ENCODE results near the gene TPK1.

Gene TPK1

GRCh38 chr7:144835155-144835611, 670 bp downstream of the TPK1 start (continued):
- TF ChIP-seq ZNF335 (tag by site-specific recombination; conservative IDR thresholded peaks at IDR 0.05), result peak; percentile 31
- TF ChIP-seq ZBTB6 (tag by site-specific recombination; IDR thresholded peaks at IDR 0.05), result peak; percentile 87
- peak; percentile 24; the same call in 1 of the 2 replicates for TF ChIP-seq ZNF692 (tag by site-specific recombination; IDR thresholded peaks at IDR 0.05)

GRCh38 chr7:144834641-144835144, 1.2 kb downstream of the TPK1 start:
- no peaks in the 10 kb centered on the region for H3K9me3 ChIP-seq (ENCODE audit: control insufficient read depth, insufficient read depth, low read depth, low read length)
- H3K4me3 ChIP-seq (ENCODE audit: low read depth, low read length), result peak overlapping the region; percentile 71
- CTCF ChIA-PET, result interaction anchor here (0.8 kb wide), 1 partner anchor 95 kb away, joined by 3 read pairs; no protein-coding TSS in a partner anchor
- no peak for TF ChIP-seq ZNF530 (tag by site-specific recombination; IDR thresholded peaks at IDR 0.05; ENCODE audit: low read depth)
- 0 out of 2 replicates have a peak, but pooled peaks have one; percentile 93 for TF ChIP-seq ZNF335 (tag by site-specific recombination; conservative IDR thresholded peaks at IDR 0.05)
- POLR2A ChIA-PET, result interaction anchor here (1.5 to 2.0 kb wide), 3 partner anchors 8 to 12 kb away, joined by 4 to 27 read pairs (median 13); no protein-coding TSS in a partner anchor
- H3K4me1 ChIP-seq (ENCODE audit: control insufficient read depth, insufficient read depth, low read length), result no peaks in the 10 kb centered on the region
- H3K36me3 ChIP-seq (ENCODE audit: control insufficient read depth in 2 of 2, insufficient read depth in 1 of 2, low read length in 2 of 2), result no peaks in the 10 kb centered on the region
- H3K27ac ChIP-seq (ENCODE audit: extremely low read depth, low read depth, low read length), result no peak overlapping the region

- Histone ChIP-seq H3K27ac (ENCODE audit: extremely low read depth, low read depth, low read length) (no peak overlapping the region), H3K4me1 (ENCODE audit: control insufficient read depth, insufficient read depth, low read length) (no peaks in the 10 kb centered on the region), H3K4me3 (ENCODE audit: low read depth, low read length) (no peak overlapping the region), H3K9me3 (ENCODE audit: control insufficient read depth, insufficient read depth, low read depth, low read length) (no peaks in the 10 kb centered on the region), H3K36me3 (ENCODE audit: control insufficient read depth in 2 of 2, insufficient read depth in 1 of 2, low read length in 2 of 2) (no peaks in the 10 kb centered on the region)
- ChIA-PET CTCF (interaction anchor here (0.6 kb wide), 1 partner anchor 265 kb away, joined by 4 read pairs; no protein-coding TSS in a partner anchor), POLR2A (no interaction called here)
- TF ChIP-seq ZNF692 (tag by site-specific recombination; IDR thresholded peaks at IDR 0.05), result no peak
- peak; percentile 34; the same call in 1 of the 2 replicates for TF ChIP-seq ZNF341 (tag by site-specific recombination; IDR thresholded peaks at IDR 0.05; ENCODE audit: low read depth)
These were observed 5.0 kb downstream of the TPK1 start for GRCh38 chr7:144830811-144831210.

- TF ChIP-seq ZBTB7A (tag by site-specific recombination; IDR thresholded peaks at IDR 0.05; ENCODE audit: low read depth) (no peak), ZNF639 (tag by site-specific recombination; IDR thresholded peaks at IDR 0.05) (no peak), ZNF843 (tag by site-specific recombination; IDR thresholded peaks at IDR 0.05) (no peak), ZNF488 (tag by site-specific recombination; IDR thresholded peaks at IDR 0.05) (no peak), EGR2 (tag by site-specific recombination; IDR thresholded peaks at IDR 0.05; ENCODE audit: low read depth) (0 out of 2 replicates have a peak, but pooled peaks have one; percentile 10), ZFP3 (tag by site-specific recombination; IDR thresholded peaks at IDR 0.05; ENCODE audit: low read depth) (no peak), ZNF114 (tag by site-specific recombination; IDR thresholded peaks at IDR 0.05) (no peak), ZNF670 (tag by site-specific recombination; IDR thresholded peaks at IDR 0.05; ENCODE audit: low read depth) (no peak), ZNF785 (tag by site-specific recombination; IDR thresholded peaks at IDR 0.05) (no peak), SETDB1 (IDR thresholded peaks at IDR 0.05; ENCODE audit: insufficient read length, low read length) (peak; percentile 47)
- H3K4me3 ChIP-seq (ENCODE audit: low read depth, low read length), result no peak overlapping the region
- no peaks in the 10 kb centered on the region for H3K4me1 ChIP-seq (ENCODE audit: control insufficient read depth, insufficient read depth, low read length)
- ChIA-PET POLR2A (no interaction called here), CTCF (interaction anchor here (0.6 kb wide), 1 partner anchor 265 kb away, joined by 4 read pairs; no protein-coding TSS in a partner anchor)
- H3K27ac ChIP-seq (ENCODE audit: extremely low read depth, low read depth, low read length), result no peak overlapping the region
- no peaks in the 10 kb centered on the region for H3K36me3 ChIP-seq (ENCODE audit: control insufficient read depth in 2 of 2, insufficient read depth in 1 of 2, low read length in 2 of 2)
- no peaks in the 10 kb centered on the region for H3K9me3 ChIP-seq (ENCODE audit: control insufficient read depth, insufficient read depth, low read depth, low read length)
These were observed 5.6 kb downstream of the TPK1 start for GRCh38 chr7:144830024-144830785.

All from HEK293 (cell line).